ENCODE measurements around the gene TFF2. TPM values are rescaled to one million over a fixed set of nuclear protein-coding genes. Genes with fewer than 3 reads are reported as not detected.

Gene TFF2
- polyA plus RNA-seq, 4 donors: 0.21 to 5.0 (median 1.4) TPM; not detected in 1

GRCh38 chr21:42387164-42387563 lies 36.4 kb upstream of the TFF2 start:
- no peak overlapping the region for H3K4me3 ChIP-seq (ENCODE audit: low read depth in 1 of 3, low read length in 3 of 3)
- peak overlapping the region in 1 of 3 donors; percentile 93 for H3K27ac ChIP-seq (ENCODE audit: low read depth in 1 of 3, low read length in 2 of 3)
- WGBS, 3 donors: 46 to 68% (median 63%) methylated on average over 3 of the region's 3 CpGs
- DNase-seq (no peak), FAIRE-seq (no peak)
- H3K36me3 ChIP-seq (ENCODE audit: control insufficient read depth in 3 of 3, insufficient read depth in 2 of 3, low read depth in 1 of 3, low read length in 3 of 3): peaks cover 0 to 4% (median 0%) of the 10 kb centered on the region in 3 donors
- no peaks in the 10 kb centered on the region for H3K27me3 ChIP-seq (ENCODE audit: control insufficient read depth in 3 of 3, insufficient read depth in 3 of 3, low read length in 3 of 3)
- H3K9me3 ChIP-seq (ENCODE audit: control insufficient read depth in 2 of 2, insufficient read depth in 1 of 2, low read depth in 1 of 2, low read length in 1 of 2): peaks cover 0 to 13% of the 10 kb centered on the region in 2 donors
- peaks cover 3 to 67% (median 9%) of the 10 kb centered on the region in 3 donors for H3K4me1 ChIP-seq (ENCODE audit: control insufficient read depth in 3 of 3, insufficient read depth in 2 of 3, low read depth in 1 of 3, low read length in 2 of 3)

DNA sequence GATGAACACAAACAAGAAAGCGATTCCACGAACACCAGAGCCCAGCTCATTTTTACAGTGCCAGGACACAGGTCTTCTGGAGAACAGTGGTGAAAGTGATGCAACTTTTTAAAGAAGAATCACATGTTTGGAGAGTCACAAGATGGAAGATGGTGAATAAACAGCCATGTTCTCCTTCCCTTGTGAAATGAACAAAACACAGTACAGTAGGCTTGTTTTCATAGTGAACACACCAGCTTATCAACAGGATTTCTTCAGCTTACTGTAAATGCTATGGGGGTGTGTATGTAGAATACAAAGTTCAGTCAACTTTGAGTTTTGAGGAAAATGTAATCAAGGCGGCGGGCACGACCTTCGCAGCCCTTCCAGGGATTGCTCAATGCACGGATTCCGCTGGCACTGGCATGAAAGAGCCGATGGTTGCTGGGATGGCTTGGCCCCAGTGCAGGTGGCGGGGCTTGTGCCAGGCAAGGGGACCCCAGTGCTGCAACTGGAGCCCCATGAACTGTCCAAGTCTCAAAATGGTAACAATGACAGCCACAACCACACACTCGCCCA lies 35.3 kb upstream of the TFF2 start:
- H3K4me1 ChIP-seq (ENCODE audit: control insufficient read depth in 3 of 3, insufficient read depth in 2 of 3, low read depth in 1 of 3, low read length in 2 of 3): peaks cover 3 to 69% (median 9%) of the 10 kb centered on the region in 3 donors
- WGBS, 3 donors: 28 to 67% (median 40%) methylated on average over 11 of the region's 11 CpGs
- no peak for FAIRE-seq
- peak overlapping the region; percentile 22 to 93 (median 76) for H3K27ac ChIP-seq (ENCODE audit: low read depth in 1 of 3, low read length in 2 of 3)
- no peak overlapping the region for H3K4me3 ChIP-seq (ENCODE audit: low read depth in 1 of 3, low read length in 3 of 3)
- peaks cover 0 to 17% of the 10 kb centered on the region in 2 donors for H3K9me3 ChIP-seq (ENCODE audit: control insufficient read depth in 2 of 2, insufficient read depth in 1 of 2, low read depth in 1 of 2, low read length in 1 of 2)
- no peaks in the 10 kb centered on the region for H3K27me3 ChIP-seq (ENCODE audit: control insufficient read depth in 3 of 3, insufficient read depth in 3 of 3, low read length in 3 of 3)
- DNase-seq: peak; percentile 86 to 92
- H3K36me3 ChIP-seq (ENCODE audit: control insufficient read depth in 3 of 3, insufficient read depth in 2 of 3, low read depth in 1 of 3, low read length in 3 of 3): peaks cover 0 to 6% (median 0%) of the 10 kb centered on the region in 3 donors

GRCh38 chr21:42385619-42386018 lies 34.8 kb upstream of the TFF2 start:
- peaks cover 0 to 17% of the 10 kb centered on the region in 2 donors for H3K9me3 ChIP-seq (ENCODE audit: control insufficient read depth in 2 of 2, insufficient read depth in 1 of 2, low read depth in 1 of 2, low read length in 1 of 2)
- no peaks in the 10 kb centered on the region for H3K27me3 ChIP-seq (ENCODE audit: control insufficient read depth in 3 of 3, insufficient read depth in 3 of 3, low read length in 3 of 3)
- DNase-seq (no peak), FAIRE-seq (no peak)
- H3K4me1 ChIP-seq (ENCODE audit: control insufficient read depth in 3 of 3, insufficient read depth in 2 of 3, low read depth in 1 of 3, low read length in 2 of 3): peaks cover 3 to 70% (median 9%) of the 10 kb centered on the region in 3 donors
- whole genome bisulfite sequencing, 3 donors: 84 to 89% (median 86%) methylated on average over 5 of the region's 5 CpGs
- peak overlapping the region; percentile 22 to 93 (median 76) for H3K27ac ChIP-seq (ENCODE audit: low read depth in 1 of 3, low read length in 2 of 3)
- H3K36me3 ChIP-seq (ENCODE audit: control insufficient read depth in 3 of 3, insufficient read depth in 2 of 3, low read depth in 1 of 3, low read length in 3 of 3): peaks cover 0 to 6% (median 0%) of the 10 kb centered on the region in 3 donors
- no peak overlapping the region for H3K4me3 ChIP-seq (ENCODE audit: low read depth in 1 of 3, low read length in 3 of 3)

GRCh38 chr21:42384989-42385388 lies 34.2 kb upstream of the TFF2 start:
- Histone ChIP-seq H3K36me3 (ENCODE audit: control insufficient read depth in 3 of 3, insufficient read depth in 2 of 3, low read depth in 1 of 3, low read length in 3 of 3) (peaks cover 0 to 10% (median 0%) of the 10 kb centered on the region in 3 donors), H3K4me1 (ENCODE audit: control insufficient read depth in 3 of 3, insufficient read depth in 2 of 3, low read depth in 1 of 3, low read length in 2 of 3) (peaks cover 3 to 70% (median 9%) of the 10 kb centered on the region in 3 donors), H3K27ac (ENCODE audit: low read depth in 1 of 3, low read length in 2 of 3) (peak overlapping the region; percentile 22 to 93 (median 76)), H3K27me3 (ENCODE audit: control insufficient read depth in 3 of 3, insufficient read depth in 3 of 3, low read length in 3 of 3) (no peaks in the 10 kb centered on the region), H3K4me3 (ENCODE audit: low read depth in 1 of 3, low read length in 3 of 3) (no peak overlapping the region), H3K9me3 (ENCODE audit: control insufficient read depth in 2 of 2, insufficient read depth in 1 of 2, low read depth in 1 of 2, low read length in 1 of 2) (peaks cover 0 to 17% of the 10 kb centered on the region in 2 donors)
- 47 to 64% (median 58%) methylated on average over 2 of the region's 2 CpGs for WGBS, 3 donors
- FAIRE-seq (no peak), DNase-seq (peak; percentile 86 to 91)

DNA sequence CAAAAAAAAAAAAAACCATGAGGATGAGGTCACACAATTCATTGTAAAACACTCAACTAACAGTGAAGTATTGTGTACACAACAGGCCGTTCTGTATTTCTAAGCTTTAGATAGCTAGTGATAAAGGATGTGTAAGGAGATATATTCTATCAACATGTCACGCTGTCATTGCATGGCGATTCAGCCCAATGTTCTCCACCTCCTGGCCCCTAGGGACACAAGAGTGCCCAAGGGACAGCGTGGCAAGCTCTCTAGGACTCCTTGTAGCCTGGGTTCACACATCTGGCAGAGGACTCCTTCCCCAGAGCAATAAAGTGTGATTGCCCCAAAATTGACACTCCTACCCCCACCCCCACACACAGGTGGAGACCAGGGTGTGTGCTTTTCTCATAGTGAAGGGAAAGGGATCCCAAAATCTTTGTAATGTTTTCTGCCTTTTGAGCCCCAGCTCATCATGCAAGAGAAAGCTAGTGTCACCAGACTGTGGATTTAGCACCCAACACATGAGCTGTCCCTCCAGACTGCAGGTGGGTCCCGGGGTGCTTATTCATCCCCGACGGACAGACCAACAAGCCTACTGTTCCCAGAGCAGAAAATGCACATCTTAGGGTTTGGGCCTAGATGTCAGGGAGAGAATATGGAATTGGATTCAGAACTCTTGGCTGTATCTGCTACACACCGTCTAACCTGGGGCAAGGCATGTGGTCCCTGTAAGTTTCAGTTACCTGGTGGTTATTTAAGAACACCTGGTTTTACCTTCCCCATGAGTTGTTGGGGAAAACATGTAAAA lies 33.6 kb upstream of the TFF2 start:
- no peak overlapping the region for H3K4me3 ChIP-seq (ENCODE audit: low read depth in 1 of 3, low read length in 3 of 3)
- DNase-seq (peak in 1 of 2 donors; percentile 60), FAIRE-seq (no peak)
- peaks cover 0 to 63% (median 9%) of the 10 kb centered on the region in 3 donors for H3K4me1 ChIP-seq (ENCODE audit: control insufficient read depth in 3 of 3, insufficient read depth in 2 of 3, low read depth in 1 of 3, low read length in 2 of 3)
- no peaks in the 10 kb centered on the region for H3K27me3 ChIP-seq (ENCODE audit: control insufficient read depth in 3 of 3, insufficient read depth in 3 of 3, low read length in 3 of 3)
- 59 to 66% (median 64%) methylated on average over 8 of the region's 8 CpGs for WGBS, 3 donors
- H3K27ac ChIP-seq (ENCODE audit: low read depth in 1 of 3, low read length in 2 of 3): peak overlapping the region in 2 of 3 donors; percentile 76 to 93
- peaks cover 0 to 17% of the 10 kb centered on the region in 2 donors for H3K9me3 ChIP-seq (ENCODE audit: control insufficient read depth in 2 of 2, insufficient read depth in 1 of 2, low read depth in 1 of 2, low read length in 1 of 2)
- peaks cover 0 to 14% (median 0%) of the 10 kb centered on the region in 3 donors for H3K36me3 ChIP-seq (ENCODE audit: control insufficient read depth in 3 of 3, insufficient read depth in 2 of 3, low read depth in 1 of 3, low read length in 3 of 3)

- H3K36me3 ChIP-seq (ENCODE audit: control insufficient read depth in 3 of 3, insufficient read depth in 2 of 3, low read depth in 1 of 3, low read length in 3 of 3): peaks cover 0 to 14% (median 0%) of the 10 kb centered on the region in 3 donors
- H3K4me1 ChIP-seq (ENCODE audit: control insufficient read depth in 3 of 3, insufficient read depth in 2 of 3, low read depth in 1 of 3, low read length in 2 of 3): peaks cover 0 to 53% (median 8%) of the 10 kb centered on the region in 3 donors
- 87 to 95% (median 89%) methylated on average over 6 of the region's 6 CpGs for WGBS, 3 donors
- peak overlapping the region in 1 of 3 donors; percentile 93 for H3K27ac ChIP-seq (ENCODE audit: low read depth in 1 of 3, low read length in 2 of 3)
- peaks cover 0 to 17% of the 10 kb centered on the region in 2 donors for H3K9me3 ChIP-seq (ENCODE audit: control insufficient read depth in 2 of 2, insufficient read depth in 1 of 2, low read depth in 1 of 2, low read length in 1 of 2)
- FAIRE-seq (no peak), DNase-seq (no peak)
- H3K4me3 ChIP-seq (ENCODE audit: low read depth in 1 of 3, low read length in 3 of 3): no peak overlapping the region
- no peaks in the 10 kb centered on the region for H3K27me3 ChIP-seq (ENCODE audit: control insufficient read depth in 3 of 3, insufficient read depth in 3 of 3, low read length in 3 of 3)
These were observed 32.5 kb upstream of the TFF2 start for GRCh38 chr21:42383331-42383730.

GRCh38 chr21:42382915-42383314 lies 32.1 kb upstream of the TFF2 start:
- 94 to 99% (median 94%) methylated on average over 6 of the region's 6 CpGs for WGBS, 3 donors
- no peak for DNase-seq
- FAIRE-seq: no peak

DNA sequence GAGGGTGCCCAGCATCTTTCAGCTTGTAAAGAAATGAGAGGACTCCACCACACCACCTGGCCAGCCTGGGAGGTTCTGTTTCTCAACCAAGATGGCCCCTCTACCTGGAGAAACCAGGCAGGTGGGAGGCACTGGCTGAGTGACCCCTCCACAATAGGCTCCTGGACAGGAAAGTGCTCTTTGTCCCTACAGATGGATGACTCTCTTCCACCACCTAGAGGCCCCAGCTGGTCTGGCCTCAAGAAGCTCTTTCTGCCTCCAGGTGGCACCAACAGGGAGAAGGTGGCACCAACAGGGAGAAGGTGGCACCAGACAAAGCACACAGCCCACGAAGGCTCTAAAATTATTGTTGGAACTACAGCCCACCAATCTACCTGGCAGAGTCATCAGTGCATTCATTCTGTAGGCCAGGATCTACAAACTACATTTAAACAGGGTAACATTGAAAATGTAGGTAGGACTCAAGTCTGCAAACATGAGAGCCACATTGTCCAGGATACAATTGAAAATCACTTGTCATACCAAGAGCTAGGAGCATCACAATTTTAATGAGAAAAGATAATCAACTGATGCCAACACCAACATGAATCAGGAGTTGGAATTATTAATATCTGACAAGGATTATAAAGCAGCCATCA lies 30.7 kb upstream of the TFF2 start:
- no peak overlapping the region for H3K4me3 ChIP-seq (ENCODE audit: low read depth in 1 of 3, low read length in 3 of 3)
- H3K27me3 ChIP-seq (ENCODE audit: control insufficient read depth in 3 of 3, insufficient read depth in 3 of 3, low read length in 3 of 3): no peaks in the 10 kb centered on the region
- peaks cover 0 to 18% (median 0%) of the 10 kb centered on the region in 3 donors for H3K36me3 ChIP-seq (ENCODE audit: control insufficient read depth in 3 of 3, insufficient read depth in 2 of 3, low read depth in 1 of 3, low read length in 3 of 3)
- peaks cover 0 to 17% of the 10 kb centered on the region in 2 donors for H3K9me3 ChIP-seq (ENCODE audit: control insufficient read depth in 2 of 2, insufficient read depth in 1 of 2, low read depth in 1 of 2, low read length in 1 of 2)
- WGBS, 3 donors: 18 to 63% (median 39%) methylated on average over 1 of the region's 1 CpG
- H3K4me1 ChIP-seq (ENCODE audit: control insufficient read depth in 3 of 3, insufficient read depth in 2 of 3, low read depth in 1 of 3, low read length in 2 of 3): peaks cover 0 to 35% (median 8%) of the 10 kb centered on the region in 3 donors
- peak; percentile 75 to 90 for DNase-seq
- no peak for FAIRE-seq
- no peak overlapping the region for H3K27ac ChIP-seq (ENCODE audit: low read depth in 1 of 3, low read length in 2 of 3)

More at GRCh38 chr21:42382915-42383314, 32.1 kb upstream of the TFF2 start:
- peaks cover 0 to 15% (median 0%) of the 10 kb centered on the region in 3 donors for H3K36me3 ChIP-seq (ENCODE audit: control insufficient read depth in 3 of 3, insufficient read depth in 2 of 3, low read depth in 1 of 3, low read length in 3 of 3)
- peaks cover 0 to 17% of the 10 kb centered on the region in 2 donors for H3K9me3 ChIP-seq (ENCODE audit: control insufficient read depth in 2 of 2, insufficient read depth in 1 of 2, low read depth in 1 of 2, low read length in 1 of 2)
- H3K27ac ChIP-seq (ENCODE audit: low read depth in 1 of 3, low read length in 2 of 3): no peak overlapping the region
- peaks cover 0 to 49% (median 8%) of the 10 kb centered on the region in 3 donors for H3K4me1 ChIP-seq (ENCODE audit: control insufficient read depth in 3 of 3, insufficient read depth in 2 of 3, low read depth in 1 of 3, low read length in 2 of 3)
- no peaks in the 10 kb centered on the region for H3K27me3 ChIP-seq (ENCODE audit: control insufficient read depth in 3 of 3, insufficient read depth in 3 of 3, low read length in 3 of 3)
- H3K4me3 ChIP-seq (ENCODE audit: low read depth in 1 of 3, low read length in 3 of 3): no peak overlapping the region

Measured in small intestine (tissue), 7 donors.